Transverse colon (tissue), 4 donors: ENCODE results near the gene TOP2A.

Source experiments
- POLR2A ChIP-seq: fragments of 450-650 bp; IDR thresholded peaks from one replicate; pipeline ENCODE4 v1.6.1; 2016; ENCODE audit warnings: antibody characterized with exemption, mild to moderate bottlenecking, moderate library complexity
- POLR2AphosphoS5 ChIP-seq, 3 donors: sonication (generic); formaldehyde crosslinking; IDR thresholded peaks; one replicate each; pipeline ENCODE4 v1.6.1; 2016; ENCODE audit warnings: antibody characterized with exemption in 3 of 3
- TF ChIP-seq, protein P1 (sequence below), 5 experiments: fragments of 200-600 bp in 3 of 5; fragments of 450-650 bp in 2 of 5; sonication (generic) in 3 of 5; IDR thresholded peaks; 1 replicate in 2 of 5; 2 replicates in 3 of 5; pipeline ENCODE4 v1.5.1; 2016 to 2017; ENCODE audit warnings: antibody characterized with exemption in 5 of 5, inconsistent platforms in 3 of 5, mild to moderate bottlenecking in 2 of 5, moderate library complexity in 1 of 5

DNA sequence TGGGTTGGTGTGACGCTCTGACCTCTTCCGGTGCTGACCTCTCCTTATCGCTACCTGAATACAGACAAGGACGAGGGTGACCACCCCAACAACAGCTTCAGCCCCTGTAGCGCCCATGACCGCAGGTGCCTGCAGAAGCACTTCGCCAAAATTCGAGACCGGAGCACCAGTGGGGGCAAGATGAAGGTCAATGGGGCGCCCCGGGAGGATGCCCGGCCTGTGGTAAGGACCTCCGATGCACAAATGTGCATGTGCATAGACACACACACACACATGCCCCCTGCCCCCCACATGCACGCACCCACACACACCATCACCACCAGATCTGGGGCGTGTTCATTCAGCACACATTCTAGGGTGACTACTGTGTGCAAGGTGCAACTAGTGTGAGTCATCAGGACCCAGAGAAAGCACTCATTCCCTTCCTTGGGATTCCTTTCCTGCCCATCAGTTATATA, 35.3 kb upstream of the TOP2A start:
- TF ChIP-seq, protein P1, sequence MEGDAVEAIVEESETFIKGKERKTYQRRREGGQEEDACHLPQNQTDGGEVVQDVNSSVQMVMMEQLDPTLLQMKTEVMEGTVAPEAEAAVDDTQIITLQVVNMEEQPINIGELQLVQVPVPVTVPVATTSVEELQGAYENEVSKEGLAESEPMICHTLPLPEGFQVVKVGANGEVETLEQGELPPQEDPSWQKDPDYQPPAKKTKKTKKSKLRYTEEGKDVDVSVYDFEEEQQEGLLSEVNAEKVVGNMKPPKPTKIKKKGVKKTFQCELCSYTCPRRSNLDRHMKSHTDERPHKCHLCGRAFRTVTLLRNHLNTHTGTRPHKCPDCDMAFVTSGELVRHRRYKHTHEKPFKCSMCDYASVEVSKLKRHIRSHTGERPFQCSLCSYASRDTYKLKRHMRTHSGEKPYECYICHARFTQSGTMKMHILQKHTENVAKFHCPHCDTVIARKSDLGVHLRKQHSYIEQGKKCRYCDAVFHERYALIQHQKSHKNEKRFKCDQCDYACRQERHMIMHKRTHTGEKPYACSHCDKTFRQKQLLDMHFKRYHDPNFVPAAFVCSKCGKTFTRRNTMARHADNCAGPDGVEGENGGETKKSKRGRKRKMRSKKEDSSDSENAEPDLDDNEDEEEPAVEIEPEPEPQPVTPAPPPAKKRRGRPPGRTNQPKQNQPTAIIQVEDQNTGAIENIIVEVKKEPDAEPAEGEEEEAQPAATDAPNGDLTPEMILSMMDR (IDR thresholded peaks at IDR 0.05), result no peak
- no peak for TF ChIP-seq POLR2AphosphoS5 (IDR thresholded peaks at IDR 0.05)
- TF ChIP-seq POLR2A, result no peak
